Activated B cell treated with CpG ODN at 0.5 μM for 24 hours (primary cell): Measurements from ENCODE around the gene DDI2. TPM values are rescaled to one million over a fixed set of nuclear protein-coding genes. Genes with fewer than 3 reads are reported as not detected.

Source experiments
- ATAC-seq: fragments of 200-7000 bp; cut with Tn5 transposase; one replicate; pipeline ENCODE4 v1.10.0; 2021; ENCODE audit warnings: low read depth, mild to moderate bottlenecking, moderate library complexity
- CTCF ChIA-PET: fragments of 350-600 bp; sonication (Branson Sonifier 250); formaldehyde crosslinking; loops from one replicate; lab custom pipeline; 2021; ENCODE audit warnings: antibody characterized with exemption; lab: Charles Lee
- POLR2A ChIA-PET: fragments of 350-600 bp; sonication (Branson Sonifier 250); formaldehyde crosslinking; loops from one replicate; lab custom pipeline; 2021; ENCODE audit warnings: antibody characterized with exemption; lab: Charles Lee
- DNase-seq: peaks from one replicate; pipeline ENCODE4 v3.0.0; 2022
- H3K27ac Mint-ChIP-seq: one replicate; pipeline ENCODE4 v1.8.0; 2020; ENCODE audit warnings: mixed read lengths
- H3K27me3 Mint-ChIP-seq: one replicate; pipeline ENCODE4 v1.8.0; 2021; ENCODE audit warnings: mixed read lengths
- H3K36me3 Mint-ChIP-seq: one replicate; pipeline ENCODE4 v1.8.0; 2021; ENCODE audit warnings: low read depth, mixed read lengths
- H3K4me1 Mint-ChIP-seq: one replicate; pipeline ENCODE4 v1.8.0; 2021; ENCODE audit warnings: mixed read lengths
- H3K4me3 Mint-ChIP-seq: one replicate; pipeline ENCODE4 v1.8.0; 2020; ENCODE audit warnings: mild to moderate bottlenecking, mixed read lengths
- H3K9me3 Mint-ChIP-seq: one replicate; pipeline ENCODE4 v1.8.0; 2020; ENCODE audit warnings: mixed read lengths
- CTCF ChIP-seq: fragments of 200-600 bp; IDR thresholded peaks from one replicate; pipeline ENCODE4 v1.8.0; 2022; ENCODE audit warnings: antibody characterized with exemption, mild to moderate bottlenecking
- intact Hi-C: fragments of 100-400 bp; cut with micrococcal nuclease; formaldehyde crosslinking; loops from one replicate; pipeline ENCODE4 v1.15.1; 2024
- total RNA-seq: library from RNA; stranded (reverse); gene quantifications from 2 replicates; pipeline ENCODE4 v1.2.3, GENCODE V29; 2022

DDI2 gene
- total RNA-seq, 1 donor from 2014 or later, result 59.1 TPM

- no peak for TF ChIP-seq CTCF
- intact Hi-C loops, result no loop called here
- peaks cover 10% of the 10 kb centered on the region for H3K4me1 Mint-ChIP-seq
- H3K4me3 Mint-ChIP-seq, result no peak overlapping the region
- H3K27me3 Mint-ChIP-seq, result no peaks in the 10 kb centered on the region
- H3K36me3 Mint-ChIP-seq, result peaks cover 44% of the 10 kb centered on the region
- ChIA-PET CTCF (no interaction called here), POLR2A (interaction anchor here (0.5 to 0.6 kb wide), 4 partner anchors 24 to 440 kb away, joined by 3 to 7 read pairs (median 4); no protein-coding TSS in a partner anchor)
- H3K27ac Mint-ChIP-seq, result no peak overlapping the region
- ATAC-seq, result no peak
- no peaks in the 10 kb centered on the region for H3K9me3 Mint-ChIP-seq
- DNase-seq, result no peak
Measured at GRCh38 chr1:15714406-15715136, 97.3 kb downstream of the DDI2 start.

GRCh38 chr1:15717418-15718125 is 100.3 kb downstream of the DDI2 start:
- POLR2A ChIA-PET, result interaction anchor here (1.0 kb wide), 1 partner anchor 35 kb away, joined by 3 read pairs; no protein-coding TSS in a partner anchor
- Mint-ChIP-seq H3K9me3 (no peaks in the 10 kb centered on the region), H3K27me3 (no peaks in the 10 kb centered on the region), H3K36me3 (peaks cover 66% of the 10 kb centered on the region), H3K27ac (no peak overlapping the region), H3K4me1 (no peaks in the 10 kb centered on the region), H3K4me3 (no peak overlapping the region)
- ATAC-seq (no peak), DNase-seq (no peak)
- TF ChIP-seq CTCF, result no peak
- CTCF ChIA-PET, result no interaction called here
- intact Hi-C loops, result no loop called here

- Mint-ChIP-seq H3K27ac (no peak overlapping the region), H3K4me3 (no peak overlapping the region), H3K9me3 (no peaks in the 10 kb centered on the region), H3K4me1 (no peaks in the 10 kb centered on the region), H3K36me3 (peaks cover 72% of the 10 kb centered on the region), H3K27me3 (no peaks in the 10 kb centered on the region)
- ATAC-seq, result no peak
- CTCF ChIA-PET, result no interaction called here
- POLR2A ChIA-PET, result no interaction called here
- intact Hi-C loops, result no loop called here
- no peak for TF ChIP-seq CTCF
- DNase-seq, result no peak
Measured at GRCh38 chr1:15718199-15718601, 100.9 kb downstream of the DDI2 start.

Other genes with a start within 250 kb of the DDI2 start
- gene EFHD2, start 207.6 kb upstream of the DDI2 start, total RNA-seq, result 55.3 and 56.5 TPM in 2 replicates
- gene CTRC, start 179.0 kb upstream of the DDI2 start, total RNA-seq, result 0.39 and 0.80 TPM in 2 replicates
- gene CELA2A, start 160.7 kb upstream of the DDI2 start, total RNA-seq, result not detected in 2 replicates
- not detected in 2 replicates for gene CELA2B, start 141.4 kb upstream of the DDI2 start, total RNA-seq
- 13.4 and 15.7 TPM in 2 replicates for gene CASP9, start 93.2 kb upstream of the DDI2 start, total RNA-seq
- 35.5 and 35.9 TPM in 2 replicates for gene DNAJC16, start 90.6 kb upstream of the DDI2 start, total RNA-seq
- 8.1 TPM in 2 replicates for gene AGMAT, start 32.4 kb upstream of the DDI2 start, total RNA-seq
- 100 and 105 TPM in 2 replicates for gene PLEKHM2, start 66.9 kb downstream of the DDI2 start, total RNA-seq
- gene SLC25A34, start 118.8 kb downstream of the DDI2 start, total RNA-seq, result 3.8 and 5.8 TPM in 2 replicates
- not detected in 2 replicates for gene TMEM82, start 125.0 kb downstream of the DDI2 start, total RNA-seq
- 0.15 TPM in 1 of 2 replicates, not detected in the other for gene FBLIM1, start 141.3 kb downstream of the DDI2 start, total RNA-seq
- gene UQCRHL, start 190.2 kb downstream of the DDI2 start, total RNA-seq, result 1.7 and 1.9 TPM in 2 replicates
- gene SPEN, start 230.2 kb downstream of the DDI2 start, total RNA-seq, result 116 and 123 TPM in 2 replicates